Ascending aorta (tissue), 2 donors: ENCODE measurements around the gene FN3KRP. TPM values are rescaled to one million over a fixed set of nuclear protein-coding genes. Genes with fewer than 3 reads are reported as not detected.

Source experiments
- DNase-seq, 2 donors: peaks; one replicate each; pipeline ENCODE4 v3.0.0-alpha.2; 2019; ENCODE audit warnings: low spot score in 2 of 2
- H3K27ac ChIP-seq, 2 donors: fragments of 200-600 bp; sonication (generic); one replicate each; pipeline ENCODE4 v1.5.1; 2016 to 2017; ENCODE audit warnings: mild to moderate bottlenecking in 1 of 2
- H3K27me3 ChIP-seq: fragments of 200-600 bp; sonication (generic); one replicate; pipeline ENCODE4 v1.5.1; 2017
- H3K36me3 ChIP-seq, 2 donors: fragments of 200-600 bp; sonication (generic); one replicate each; pipeline ENCODE4 v1.5.1; 2016
- H3K4me1 ChIP-seq, 2 donors: fragments of 200-600 bp; sonication (generic); one replicate each; pipeline ENCODE4 v1.5.1; 2016 to 2017; ENCODE audit warnings: mild to moderate bottlenecking in 1 of 2
- H3K4me3 ChIP-seq, 2 donors: fragments of 200-600 bp; sonication (generic); one replicate each; pipeline ENCODE4 v1.5.1; 2016 to 2017; ENCODE audit warnings: mild to moderate bottlenecking in 1 of 2
- H3K9me3 ChIP-seq, 2 donors: fragments of 200-600 bp; sonication (generic); one replicate each; pipeline ENCODE4 v1.5.1; 2016
- CTCF ChIP-seq, 3 experiments: fragments of 200-600 bp in 2 of 3; fragments of 450-650 bp in 1 of 3; sonication (generic) in 2 of 3; IDR thresholded peaks; one replicate each; pipeline ENCODE4 v1.5.1; 2016 to 2019; ENCODE audit warnings: antibody characterized with exemption in 3 of 3, mild to moderate bottlenecking in 1 of 3, moderate library complexity in 1 of 3
- intact Hi-C: fragments of 100-400 bp; cut with DNase I; formaldehyde crosslinking; loops from one replicate; pipeline ENCODE4 v1.15.1; 2023
- total RNA-seq: library from RNA; depleted of rRNA; stranded (reverse); fragments of >200 nt; gene quantifications from one replicate; pipeline ENCODE4 v1.1.0, GENCODE V29; 2016

The FN3KRP gene
- 21.0 TPM for total RNA-seq

DNA sequence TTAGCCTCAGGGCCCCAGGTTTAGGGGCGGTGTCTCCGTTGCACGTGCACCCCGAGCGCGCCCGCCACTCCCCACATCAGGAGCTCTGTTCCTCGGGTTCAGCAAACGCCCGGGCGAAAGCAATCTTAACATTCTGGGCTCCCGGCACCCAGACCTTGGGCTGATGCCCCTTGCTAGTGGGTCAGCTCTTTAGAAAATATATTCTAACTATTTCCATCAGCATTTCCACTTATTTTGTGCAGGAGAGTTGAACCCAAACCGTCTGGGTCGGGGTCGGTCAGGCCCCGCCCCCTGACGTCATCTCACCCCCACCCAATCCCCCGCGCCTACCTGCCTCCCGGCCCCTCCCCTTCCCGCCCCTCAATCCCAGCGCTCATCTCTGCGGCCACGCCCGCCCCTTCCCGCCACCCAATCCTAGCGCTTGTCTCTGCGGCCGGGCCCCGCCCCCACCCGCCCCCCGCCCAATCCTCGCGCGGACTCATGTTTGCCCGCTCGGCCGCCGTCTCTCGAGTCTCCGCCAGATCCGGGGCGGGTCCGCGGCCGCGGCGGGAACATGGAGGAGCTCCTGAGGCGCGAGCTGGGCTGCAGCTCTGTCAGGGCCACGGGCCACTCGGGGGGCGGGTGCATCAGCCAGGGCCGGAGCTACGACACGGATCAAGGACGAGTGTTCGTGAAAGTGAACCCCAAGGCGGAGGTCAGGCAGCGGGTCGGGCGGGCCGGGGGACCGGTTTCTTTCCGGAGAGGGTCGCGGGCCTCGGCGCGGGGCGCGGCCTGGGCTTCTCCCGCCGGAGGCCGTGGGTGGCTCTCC, at the start of gene FN3KRP:
FN3KRP (plus strand) TSS at position 504 of the 808 bp plus-strand sequence; CDS start at position 554, 50 bp downstream.
- Histone ChIP-seq H3K4me3 (peak within 1 kb of the TSS; percentile 80 to 94), H3K27ac (peak within 1 kb of the TSS; percentile 46 to 55), H3K4me1 (peaks cover 4 to 9% of the 10 kb centered on the region in 2 donors), H3K27me3 (no peaks in the 10 kb centered on the region), H3K9me3 (no peaks in the 10 kb centered on the region), H3K36me3 (peaks cover 11 to 24% of the 10 kb centered on the region in 2 donors)
- DNase-seq, result peak; percentile 78 to 96
- intact Hi-C loops, result loop anchor here (1.0 kb wide), 3 partner anchors 18 to 68 kb away; partner anchors contain the start of genes RAB40B and WDR45B
- TF ChIP-seq CTCF (IDR thresholded peaks at IDR 0.05), result no peak

DNA sequence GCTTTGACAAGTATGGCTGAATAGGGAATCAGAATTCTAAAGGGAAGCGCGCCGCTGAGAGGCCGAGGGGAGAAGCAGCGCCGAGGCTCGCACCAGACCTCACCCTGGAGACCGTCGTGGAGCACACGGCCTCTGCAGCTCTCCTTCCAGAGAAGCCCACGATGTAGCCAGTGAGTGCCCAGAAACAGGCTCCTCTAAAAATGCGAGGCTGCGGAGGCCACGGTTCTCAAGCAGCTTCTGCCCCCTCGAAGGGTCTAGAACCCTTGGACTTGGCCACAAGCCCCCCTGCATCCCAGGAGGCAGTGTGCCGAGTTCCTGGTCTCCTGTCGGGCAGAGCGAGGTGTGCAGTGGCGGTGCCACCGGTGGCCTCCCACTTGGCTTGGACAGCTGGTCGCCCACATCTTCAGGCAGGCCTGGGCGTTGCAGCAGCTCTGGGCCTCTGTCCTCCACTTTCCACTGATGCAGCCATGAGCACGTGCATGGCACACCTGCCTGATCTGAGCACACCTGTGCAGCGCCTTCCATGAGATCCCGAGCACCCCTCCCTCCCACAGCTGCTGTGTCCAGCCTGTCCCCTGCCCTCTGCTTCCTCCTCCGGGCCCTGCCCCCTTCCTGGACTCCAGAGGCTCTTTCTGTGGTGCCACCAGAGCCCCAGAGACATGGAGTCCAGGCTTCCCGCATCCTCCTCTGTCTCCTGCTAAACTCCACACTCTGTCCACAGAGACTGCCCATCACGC, 49.4 kb upstream of the FN3KRP start:
- no peaks in the 10 kb centered on the region for H3K9me3 ChIP-seq
- intact Hi-C loops, result no loop called here
- peaks cover 0 to 3% of the 10 kb centered on the region in 2 donors for H3K4me1 ChIP-seq
- no peaks in the 10 kb centered on the region for H3K27me3 ChIP-seq
- H3K4me3 ChIP-seq, result no peak overlapping the region
- DNase-seq, result no peak
- H3K36me3 ChIP-seq, result peaks cover 0 to 11% of the 10 kb centered on the region in 2 donors
- no peak for TF ChIP-seq CTCF (IDR thresholded peaks at IDR 0.05)
- H3K27ac ChIP-seq, result no peak overlapping the region

DNA sequence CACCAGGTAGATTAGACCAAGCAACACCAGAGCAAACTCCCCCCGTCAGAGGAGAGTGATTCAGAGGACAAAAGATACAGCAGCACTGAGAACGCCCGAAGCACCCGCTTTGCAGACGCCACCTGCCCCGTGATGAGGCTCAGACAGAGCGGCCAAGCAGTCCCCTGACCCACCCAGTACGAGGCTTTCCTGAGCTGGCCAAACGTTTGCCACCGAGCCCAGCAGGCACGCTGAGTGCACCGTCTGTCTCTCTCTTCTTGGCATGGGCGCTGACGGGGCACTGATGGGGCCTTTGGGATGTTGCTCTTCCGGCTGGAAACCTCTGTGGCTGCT, 48.9 kb upstream of the FN3KRP start:
- DNase-seq, result no peak
- no peak for TF ChIP-seq CTCF (IDR thresholded peaks at IDR 0.05)
- intact Hi-C loops, result no loop called here

GRCh38 chr17:82668024-82668630, 48.4 kb upstream of the FN3KRP start:
- intact Hi-C loops, result loop anchor here (2.0 kb wide), 2 partner anchors 31 to 107 kb away; partner anchors contain the start of gene RAB40B

More for the DNA sequence above, 48.9 kb upstream of the FN3KRP start:
- H3K4me3 ChIP-seq, result no peak overlapping the region
- no peaks in the 10 kb centered on the region for H3K27me3 ChIP-seq
- no peaks in the 10 kb centered on the region for H3K9me3 ChIP-seq
- peaks cover 0 to 3% of the 10 kb centered on the region in 2 donors for H3K4me1 ChIP-seq
- H3K36me3 ChIP-seq, result peaks cover 0 to 8% of the 10 kb centered on the region in 2 donors
- no peak overlapping the region for H3K27ac ChIP-seq

More at GRCh38 chr17:82668024-82668630, 48.4 kb upstream of the FN3KRP start:
- DNase-seq, result no peak
- Histone ChIP-seq H3K4me3 (no peak overlapping the region), H3K27me3 (no peaks in the 10 kb centered on the region), H3K4me1 (peaks cover 0 to 3% of the 10 kb centered on the region in 2 donors), H3K9me3 (no peaks in the 10 kb centered on the region), H3K36me3 (peaks cover 0 to 8% of the 10 kb centered on the region in 2 donors), H3K27ac (no peak overlapping the region)
- TF ChIP-seq CTCF (IDR thresholded peaks at IDR 0.05), result no peak
